Glutamatergic neuron (in vitro differentiated cells): ENCODE data around the gene CATSPER4. TPM values are rescaled to one million over a fixed set of nuclear protein-coding genes. Genes with fewer than 3 reads are reported as not detected.
A peak's percentile ranks its signal among the peaks of the same experiment; 100 is the strongest.
"Not testable (repeated sequence)": the region's sequence is repeated elsewhere in the genome, so short reads cannot be mapped to it uniquely, and the experiment has no call there.

ENCODE experiments used
- DNase-seq: peaks from one replicate; pipeline ENCODE4 v3.0.0; 2022
- H3K27ac Mint-ChIP-seq: one replicate; pipeline ENCODE4 v1.8.0; 2020; ENCODE audit warnings: mild to moderate bottlenecking, mixed read lengths, inconsistent platforms; ENCODE audit not compliant: unreplicated experiment
- H3K27me3 Mint-ChIP-seq: one replicate; pipeline ENCODE4 v1.8.0; 2020; ENCODE audit warnings: mild to moderate bottlenecking, moderate library complexity, mixed read lengths, inconsistent platforms; ENCODE audit not compliant: unreplicated experiment
- H3K36me3 Mint-ChIP-seq: one replicate; pipeline ENCODE4 v1.8.0; 2020; ENCODE audit warnings: mild to moderate bottlenecking, mixed read lengths, inconsistent platforms; ENCODE audit not compliant: unreplicated experiment
- H3K4me1 Mint-ChIP-seq: one replicate; pipeline ENCODE4 v1.8.0; 2020; ENCODE audit warnings: mild to moderate bottlenecking, low read depth, mixed read lengths, inconsistent platforms; ENCODE audit not compliant: unreplicated experiment
- H3K4me3 Mint-ChIP-seq: one replicate; pipeline ENCODE4 v1.8.0; 2020; ENCODE audit warnings: mild to moderate bottlenecking, mixed read lengths, inconsistent platforms; ENCODE audit not compliant: unreplicated experiment
- H3K9me3 Mint-ChIP-seq: one replicate; pipeline ENCODE4 v1.8.0; 2020; ENCODE audit warnings: mild to moderate bottlenecking, moderate library complexity, mixed read lengths, inconsistent platforms; ENCODE audit not compliant: unreplicated experiment
- total RNA-seq: library from RNA; stranded (reverse); fragmentation: NEBNext Ultra II Directional; extraction: Animal tissue kit (Norgen Biotek cat#: 25700); gene quantifications from one replicate; pipeline ENCODE4 v1.2.1, GENCODE V29; 2021; ENCODE audit not compliant: unreplicated experiment
- TF ChIP-seq, protein P1 (sequence below): fragments of 200-600 bp; sonication (generic); IDR thresholded peaks from one replicate; pipeline ENCODE4 v1.5.0; 2021; ENCODE audit not compliant: partially characterized antibody, unreplicated experiment

CATSPER4 gene
- total RNA-seq, 1 donor from 2014 or later, result not detected

DNA sequence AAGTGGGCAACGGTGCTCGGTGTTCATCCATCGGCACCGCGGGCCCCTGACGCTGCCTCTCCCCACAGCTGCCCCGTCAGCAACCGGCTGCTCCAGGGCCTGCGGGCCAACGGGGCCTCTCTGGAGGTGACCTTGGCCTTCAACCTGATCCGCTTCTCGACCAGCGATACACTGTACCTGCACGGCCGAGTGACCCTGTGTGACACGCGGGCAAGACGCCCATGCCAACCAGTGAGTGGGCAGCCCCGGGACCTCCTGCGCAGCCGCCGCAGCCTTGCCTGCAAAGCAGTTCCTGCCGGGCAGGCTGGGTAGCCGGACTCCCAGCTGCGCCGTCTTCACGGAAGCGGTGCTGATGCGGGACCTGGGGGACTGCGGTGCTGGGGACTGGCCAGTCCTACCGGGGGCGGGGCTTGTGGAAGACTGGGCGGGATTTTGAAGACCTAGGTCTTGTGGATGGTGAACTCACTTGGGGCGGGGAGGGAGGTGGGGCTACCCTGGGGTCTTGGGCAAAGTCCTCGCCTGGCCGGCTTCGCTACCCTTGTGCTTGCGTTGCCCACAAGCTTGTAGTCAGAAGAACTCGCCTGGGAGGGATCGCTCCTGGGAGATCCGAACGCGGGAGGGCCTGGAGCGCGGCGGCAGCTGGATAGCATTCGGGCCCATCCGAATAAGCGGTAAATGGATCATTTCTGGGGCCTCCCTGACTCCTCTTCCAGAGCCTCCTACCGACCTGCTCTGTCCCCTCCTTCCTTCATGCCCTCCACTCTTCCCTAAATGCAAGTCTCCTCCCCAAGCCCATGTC is 34.8 kb downstream of the CATSPER4 start:
- Mint-ChIP-seq H3K27me3 (peaks cover 8% of the 10 kb centered on the region), H3K27ac (no peak overlapping the region), H3K4me3 (peak overlapping the region; percentile 86), H3K4me1 (peaks cover 6% of the 10 kb centered on the region), H3K36me3 (no peaks in the 10 kb centered on the region), H3K9me3 (peaks cover 3% of the 10 kb centered on the region)
- TF ChIP-seq, protein P1, sequence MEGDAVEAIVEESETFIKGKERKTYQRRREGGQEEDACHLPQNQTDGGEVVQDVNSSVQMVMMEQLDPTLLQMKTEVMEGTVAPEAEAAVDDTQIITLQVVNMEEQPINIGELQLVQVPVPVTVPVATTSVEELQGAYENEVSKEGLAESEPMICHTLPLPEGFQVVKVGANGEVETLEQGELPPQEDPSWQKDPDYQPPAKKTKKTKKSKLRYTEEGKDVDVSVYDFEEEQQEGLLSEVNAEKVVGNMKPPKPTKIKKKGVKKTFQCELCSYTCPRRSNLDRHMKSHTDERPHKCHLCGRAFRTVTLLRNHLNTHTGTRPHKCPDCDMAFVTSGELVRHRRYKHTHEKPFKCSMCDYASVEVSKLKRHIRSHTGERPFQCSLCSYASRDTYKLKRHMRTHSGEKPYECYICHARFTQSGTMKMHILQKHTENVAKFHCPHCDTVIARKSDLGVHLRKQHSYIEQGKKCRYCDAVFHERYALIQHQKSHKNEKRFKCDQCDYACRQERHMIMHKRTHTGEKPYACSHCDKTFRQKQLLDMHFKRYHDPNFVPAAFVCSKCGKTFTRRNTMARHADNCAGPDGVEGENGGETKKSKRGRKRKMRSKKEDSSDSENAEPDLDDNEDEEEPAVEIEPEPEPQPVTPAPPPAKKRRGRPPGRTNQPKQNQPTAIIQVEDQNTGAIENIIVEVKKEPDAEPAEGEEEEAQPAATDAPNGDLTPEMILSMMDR, result no peak
- peak; percentile 84 for DNase-seq

DNA sequence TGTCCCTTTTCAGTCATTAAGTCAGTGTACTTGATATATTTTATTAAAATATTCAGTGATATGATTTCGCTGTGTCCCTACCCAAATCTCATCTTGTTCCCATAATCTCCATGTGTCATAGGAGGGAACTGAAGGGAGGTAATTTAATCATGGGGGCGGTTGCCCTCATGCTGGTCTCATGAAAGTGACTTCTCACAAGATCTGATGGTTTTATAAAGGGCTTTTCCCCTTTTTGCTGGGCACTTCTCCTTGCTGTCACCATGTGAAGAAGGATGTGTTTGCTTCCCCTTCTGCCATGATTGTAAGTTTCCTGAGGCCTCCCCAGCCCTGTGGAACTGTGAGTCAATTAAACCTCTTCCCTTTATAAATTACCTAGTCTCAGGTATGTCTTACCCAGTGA is 40.3 kb downstream of the CATSPER4 start:
- not testable (repeated sequence) for H3K27me3 Mint-ChIP-seq
- peaks cover 11% of the 10 kb centered on the region for H3K9me3 Mint-ChIP-seq

DNA sequence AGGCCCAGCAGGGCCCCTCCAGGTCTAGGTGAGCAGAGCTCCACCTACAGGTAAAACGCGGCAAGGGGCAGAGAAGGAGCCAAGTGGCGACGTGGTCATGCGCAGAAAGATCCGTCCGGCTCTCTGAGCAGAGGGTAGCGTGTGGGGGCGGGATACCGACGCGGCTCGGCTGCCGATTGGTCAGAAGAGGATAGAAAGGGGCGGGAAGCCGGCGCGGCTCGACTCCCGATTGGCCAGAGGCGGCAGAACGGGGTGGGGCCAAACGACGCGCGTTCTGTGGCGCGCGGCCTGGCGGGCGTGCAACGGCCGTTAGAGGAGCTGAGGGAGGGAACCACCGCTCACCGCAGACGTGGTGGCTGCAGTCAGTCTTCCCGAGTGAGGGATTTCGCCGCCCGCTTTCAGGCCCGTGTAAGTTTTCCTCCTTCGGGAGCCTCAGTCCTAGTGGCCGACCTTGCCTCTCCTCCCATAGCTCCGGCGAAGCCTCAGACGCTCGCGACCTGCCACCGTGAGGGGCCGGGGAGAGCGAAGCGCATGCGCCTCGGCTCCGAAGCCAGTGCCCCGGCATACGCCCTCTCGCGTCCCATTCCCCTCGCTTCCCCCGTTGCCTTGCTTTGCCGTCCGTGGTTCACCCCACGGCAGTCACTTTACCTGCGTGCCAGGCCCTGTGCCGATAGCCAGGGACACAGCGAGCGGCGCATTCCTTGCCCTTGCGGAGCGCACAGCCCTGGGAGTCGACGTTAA is 43.7 kb downstream of the CATSPER4 start, which contains the start of gene CEP85:
Gene CEP85 (plus strand): TSS at position 298 of the 741 bp plus-strand sequence. CDS start 5,584 bp downstream, outside the sequence.
- H3K4me3 Mint-ChIP-seq, result peak within 1 kb of the TSS; percentile 100
- peaks cover 8% of the 10 kb centered on the region for H3K9me3 Mint-ChIP-seq
- DNase-seq, result peak; percentile 97
- peaks cover 7% of the 10 kb centered on the region for H3K4me1 Mint-ChIP-seq
- TF ChIP-seq, protein P1, result peak; percentile 73
- no peaks in the 10 kb centered on the region for H3K36me3 Mint-ChIP-seq
- peaks cover 4% of the 10 kb centered on the region for H3K27me3 Mint-ChIP-seq
- peak within 1 kb of the TSS; percentile 91 for H3K27ac Mint-ChIP-seq

More for the DNA sequence above, 40.3 kb downstream of the CATSPER4 start:
- not testable (repeated sequence) for H3K4me1 Mint-ChIP-seq, H3K4me3 Mint-ChIP-seq, H3K36me3 Mint-ChIP-seq, DNase-seq, H3K27ac Mint-ChIP-seq

DNA sequence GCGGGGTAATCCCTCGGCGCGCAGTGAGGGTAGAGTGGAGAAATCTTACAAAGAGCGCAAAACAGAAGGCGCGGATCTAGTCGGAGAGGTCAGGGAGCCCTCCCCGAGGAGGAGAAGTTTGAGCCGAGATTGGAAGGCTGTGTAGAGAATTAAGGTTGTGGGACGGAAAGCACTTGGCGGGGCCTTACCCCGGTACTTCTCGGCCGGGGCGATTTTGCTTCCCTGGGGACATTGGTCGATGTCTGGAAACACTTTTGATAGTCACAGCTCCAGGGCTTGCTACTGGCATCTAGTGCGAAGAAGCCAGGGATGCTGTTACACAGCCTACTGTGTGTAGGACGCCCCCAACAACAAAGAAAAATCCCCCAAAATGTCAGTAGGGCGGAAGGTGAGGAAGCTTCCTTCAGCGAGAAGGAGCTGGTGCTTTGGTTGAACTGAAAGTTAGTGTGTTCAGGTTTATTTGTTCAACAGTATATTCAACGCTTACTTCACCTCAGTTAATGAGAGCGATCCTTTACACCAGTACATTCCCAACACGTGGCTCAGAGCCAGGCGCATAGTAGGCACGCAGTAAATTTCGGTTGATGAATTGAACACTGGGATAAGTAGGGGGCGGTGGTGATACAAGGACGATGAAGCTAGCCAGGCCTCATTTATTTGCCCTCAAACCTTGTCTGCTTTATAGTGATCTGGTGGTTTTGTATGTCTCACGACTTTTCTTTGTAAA is 44.4 kb downstream of the CATSPER4 start:
- DNase-seq, result peak; percentile 44
- Mint-ChIP-seq H3K9me3 (peaks cover 8% of the 10 kb centered on the region), H3K36me3 (no peaks in the 10 kb centered on the region), H3K4me3 (peak overlapping the region; percentile 100), H3K4me1 (peaks cover 7% of the 10 kb centered on the region), H3K27me3 (peaks cover 4% of the 10 kb centered on the region), H3K27ac (peak overlapping the region; percentile 91)
- TF ChIP-seq, protein P1, result no peak

DNA sequence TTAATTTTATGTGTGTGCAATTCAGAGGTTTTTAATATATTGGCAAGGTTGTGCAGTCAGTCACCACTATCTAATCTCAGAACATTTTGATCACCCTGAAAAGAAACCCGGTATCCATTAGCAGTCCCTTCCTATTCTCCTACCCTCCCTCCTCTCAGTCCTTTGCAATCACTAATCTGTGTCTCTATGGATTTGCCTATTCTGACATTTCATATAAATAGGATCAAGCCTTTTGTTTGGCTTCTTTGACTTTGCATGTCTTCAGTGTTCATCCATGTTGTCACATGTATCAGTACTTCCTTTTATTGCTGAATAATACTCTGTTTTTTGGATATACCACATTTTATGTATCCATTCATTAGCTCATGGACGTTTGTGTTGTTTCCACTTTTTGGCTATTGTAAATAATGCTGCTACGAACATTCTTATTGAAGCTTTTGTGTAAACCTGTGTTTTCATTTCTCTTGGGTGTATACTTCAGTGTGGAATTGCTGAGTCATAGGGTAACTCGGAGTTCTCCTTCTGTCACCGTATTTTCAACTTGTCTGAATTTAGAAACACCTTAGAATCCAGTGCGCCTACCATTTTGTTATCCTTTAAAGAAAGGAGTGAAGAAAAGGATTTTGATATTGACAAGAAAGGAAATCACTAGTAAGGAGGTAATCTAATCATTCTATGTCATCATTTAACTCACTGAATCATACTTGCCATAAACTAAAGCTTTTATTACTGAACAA is 47.0 kb downstream of the CATSPER4 start:
- H3K27ac Mint-ChIP-seq, result no peak overlapping the region

More for the DNA sequence above, 47.0 kb downstream of the CATSPER4 start:
- Mint-ChIP-seq H3K4me3 (peak overlapping the region; percentile 20), H3K4me1 (peaks cover 7% of the 10 kb centered on the region), H3K9me3 (peaks cover 8% of the 10 kb centered on the region), H3K27me3 (peaks cover 1% of the 10 kb centered on the region), H3K36me3 (no peaks in the 10 kb centered on the region)
- no peak for DNase-seq
- TF ChIP-seq, protein P1, result no peak
